ENCODE data around the gene C17orf113.

DNA sequence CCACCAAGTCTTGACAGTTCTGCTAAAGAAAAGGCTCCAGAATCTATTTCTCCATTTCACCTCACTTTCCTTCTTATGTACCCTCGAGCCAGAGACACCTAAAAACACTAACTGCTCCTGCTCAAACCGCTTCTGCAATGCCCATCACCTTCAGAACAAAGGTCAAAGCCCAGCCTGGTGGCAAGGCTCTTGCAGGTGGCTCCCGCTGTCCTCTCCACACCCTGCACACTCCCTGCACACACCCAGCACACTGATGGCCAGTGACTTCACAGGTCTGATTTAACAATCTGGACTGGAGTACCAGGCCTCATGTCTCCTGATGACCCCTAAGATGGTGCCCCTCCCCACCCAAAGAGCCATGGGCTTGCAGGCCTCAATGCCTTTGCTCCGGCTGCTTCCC is 9.8 kb upstream of the C17orf113 start:
- TF ChIP-seq, protein P1, sequence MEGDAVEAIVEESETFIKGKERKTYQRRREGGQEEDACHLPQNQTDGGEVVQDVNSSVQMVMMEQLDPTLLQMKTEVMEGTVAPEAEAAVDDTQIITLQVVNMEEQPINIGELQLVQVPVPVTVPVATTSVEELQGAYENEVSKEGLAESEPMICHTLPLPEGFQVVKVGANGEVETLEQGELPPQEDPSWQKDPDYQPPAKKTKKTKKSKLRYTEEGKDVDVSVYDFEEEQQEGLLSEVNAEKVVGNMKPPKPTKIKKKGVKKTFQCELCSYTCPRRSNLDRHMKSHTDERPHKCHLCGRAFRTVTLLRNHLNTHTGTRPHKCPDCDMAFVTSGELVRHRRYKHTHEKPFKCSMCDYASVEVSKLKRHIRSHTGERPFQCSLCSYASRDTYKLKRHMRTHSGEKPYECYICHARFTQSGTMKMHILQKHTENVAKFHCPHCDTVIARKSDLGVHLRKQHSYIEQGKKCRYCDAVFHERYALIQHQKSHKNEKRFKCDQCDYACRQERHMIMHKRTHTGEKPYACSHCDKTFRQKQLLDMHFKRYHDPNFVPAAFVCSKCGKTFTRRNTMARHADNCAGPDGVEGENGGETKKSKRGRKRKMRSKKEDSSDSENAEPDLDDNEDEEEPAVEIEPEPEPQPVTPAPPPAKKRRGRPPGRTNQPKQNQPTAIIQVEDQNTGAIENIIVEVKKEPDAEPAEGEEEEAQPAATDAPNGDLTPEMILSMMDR (IDR thresholded peaks at IDR 0.05) = no peak
- no peak for TF ChIP-seq POLR2A (IDR thresholded peaks at IDR 0.05)
